Activated CD4-positive, alpha-beta memory T cell treated with anti-CD3 and anti-CD28 coated beads for 36 hours (primary cell): Measurements from ENCODE around the gene DPY19L2. TPM values are rescaled to one million over a fixed set of nuclear protein-coding genes. Genes with fewer than 3 reads are reported as not detected.
"Not testable (repeated sequence)": the region's sequence is repeated elsewhere in the genome, so short reads cannot be mapped to it uniquely, and the experiment has no call there.

Experiments
- CTCF ChIA-PET: fragments of 350-600 bp; sonication (Branson Sonifier 250); formaldehyde crosslinking; loops from one replicate; lab custom pipeline; 2021; ENCODE audit warnings: antibody characterized with exemption, inconsistent platforms; lab: Charles Lee
- POLR2A ChIA-PET: fragments of 350-600 bp; sonication (Branson Sonifier 250); formaldehyde crosslinking; loops from one replicate; lab custom pipeline; 2021; ENCODE audit warnings: antibody characterized with exemption; lab: Charles Lee
- DNase-seq: peaks from one replicate; pipeline ENCODE4 v3.0.0-alpha.2; 2020
- H3K27ac Mint-ChIP-seq: one replicate; pipeline ENCODE4 v1.8.0; 2021; ENCODE audit warnings: mixed read lengths
- H3K27me3 Mint-ChIP-seq: one replicate; pipeline ENCODE4 v1.8.0; 2021; ENCODE audit warnings: mixed read lengths
- H3K36me3 Mint-ChIP-seq: one replicate; pipeline ENCODE4 v1.8.0; 2021; ENCODE audit warnings: mixed read lengths
- H3K4me1 Mint-ChIP-seq: one replicate; pipeline ENCODE4 v1.8.0; 2021; ENCODE audit warnings: low read depth, mixed read lengths
- H3K4me3 Mint-ChIP-seq: one replicate; pipeline ENCODE4 v1.8.0; 2021; ENCODE audit warnings: mild to moderate bottlenecking, mixed read lengths
- H3K9me3 Mint-ChIP-seq: one replicate; pipeline ENCODE4 v1.8.0; 2021; ENCODE audit warnings: mixed read lengths
- intact Hi-C: fragments of 100-400 bp; cut with micrococcal nuclease; formaldehyde crosslinking; loops from one replicate; pipeline ENCODE4 v1.15.1; 2023
- total RNA-seq, 2 experiments: library from RNA; stranded (reverse); gene quantifications; one replicate each; pipeline ENCODE4 v1.2.3, GENCODE V29; 2021

The DPY19L2 gene
- total RNA-seq = under 1 TPM; 0.34 to 0.67 TPM

- ChIA-PET POLR2A (no interaction called here), CTCF (interaction anchor here (0.6 kb wide), 1 partner anchor 588 kb away, joined by 4 read pairs; no protein-coding TSS in a partner anchor)
- H3K27me3 Mint-ChIP-seq = peaks cover 32% of the 10 kb centered on the region
- peak; percentile 53 for DNase-seq
- peaks cover 12% of the 10 kb centered on the region for H3K4me1 Mint-ChIP-seq
- intact Hi-C loops = no loop called here
- no peak within 1 kb of the TSS for H3K27ac Mint-ChIP-seq
- no peaks in the 10 kb centered on the region for H3K36me3 Mint-ChIP-seq
- H3K4me3 Mint-ChIP-seq = peak within 1 kb of the TSS; percentile 73
- H3K9me3 Mint-ChIP-seq = no peaks in the 10 kb centered on the region
These were observed at the start of gene DPY19L2 for GRCh38 chr12:63668028-63668799. Gene DPY19L2 (minus strand): TSS chr12:63668493. CDS start chr12:63668393, 100 bp downstream.

DNA sequence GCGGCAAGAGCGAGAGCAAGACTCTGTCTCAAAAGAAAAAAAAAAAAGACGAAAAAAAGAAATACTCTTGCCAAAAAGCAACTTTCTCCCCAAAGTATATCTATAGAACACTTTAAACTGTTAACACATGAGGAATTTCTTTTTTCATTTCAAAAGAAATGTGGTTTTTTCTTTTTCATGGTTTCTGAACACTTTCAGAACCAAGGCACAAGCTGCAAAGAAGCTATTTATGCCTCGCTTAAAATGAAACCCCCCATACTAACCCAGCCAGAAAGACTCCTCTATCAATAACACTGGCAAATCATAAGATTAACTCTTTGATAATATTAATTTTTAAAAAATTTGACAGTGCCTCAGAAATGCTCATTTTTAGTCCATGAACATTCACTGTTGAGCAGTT lies 48.6 kb upstream of the DPY19L2 start:
- H3K27me3 Mint-ChIP-seq, intact Hi-C loops, H3K27ac Mint-ChIP-seq, H3K4me3 Mint-ChIP-seq, DNase-seq, POLR2A ChIA-PET, H3K36me3 Mint-ChIP-seq, H3K9me3 Mint-ChIP-seq: not testable (repeated sequence)
- peaks cover 13% of the 10 kb centered on the region for H3K4me1 Mint-ChIP-seq
- CTCF ChIA-PET = interaction anchor here (0.6 kb wide), 1 partner anchor 47 kb away, joined by 3 read pairs; no protein-coding TSS in a partner anchor

GRCh38 chr12:63715107-63715625 lies 46.9 kb upstream of the DPY19L2 start:
- H3K27ac Mint-ChIP-seq, intact Hi-C loops, DNase-seq, POLR2A ChIA-PET, H3K9me3 Mint-ChIP-seq, H3K4me3 Mint-ChIP-seq, H3K27me3 Mint-ChIP-seq, CTCF ChIA-PET, H3K36me3 Mint-ChIP-seq: not testable (repeated sequence)
- H3K4me1 Mint-ChIP-seq = peaks cover 15% of the 10 kb centered on the region

DNA sequence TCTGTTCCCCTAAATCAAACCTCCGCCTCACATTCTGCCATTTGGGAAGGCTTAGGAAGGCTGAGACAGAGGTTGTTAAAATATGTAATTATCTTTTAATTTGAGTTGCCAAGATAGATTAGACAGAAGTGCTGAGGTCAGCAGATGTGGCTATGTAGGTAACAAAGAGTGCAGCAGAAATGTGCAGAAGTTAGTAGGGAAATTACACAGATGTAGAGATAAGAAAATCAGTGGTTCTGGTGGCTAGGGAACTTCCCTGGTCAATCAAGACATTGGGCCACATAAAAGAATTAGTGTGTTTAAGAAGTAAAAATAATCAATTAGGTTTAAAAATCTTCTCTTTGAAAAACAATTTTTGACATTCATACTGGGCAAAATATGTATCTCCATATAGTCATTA lies 46.1 kb upstream of the DPY19L2 start:
- DNase-seq, CTCF ChIA-PET, H3K36me3 Mint-ChIP-seq, H3K4me3 Mint-ChIP-seq, intact Hi-C loops, POLR2A ChIA-PET, H3K9me3 Mint-ChIP-seq, H3K27ac Mint-ChIP-seq, H3K27me3 Mint-ChIP-seq: not testable (repeated sequence)
- H3K4me1 Mint-ChIP-seq = peaks cover 15% of the 10 kb centered on the region

DNA sequence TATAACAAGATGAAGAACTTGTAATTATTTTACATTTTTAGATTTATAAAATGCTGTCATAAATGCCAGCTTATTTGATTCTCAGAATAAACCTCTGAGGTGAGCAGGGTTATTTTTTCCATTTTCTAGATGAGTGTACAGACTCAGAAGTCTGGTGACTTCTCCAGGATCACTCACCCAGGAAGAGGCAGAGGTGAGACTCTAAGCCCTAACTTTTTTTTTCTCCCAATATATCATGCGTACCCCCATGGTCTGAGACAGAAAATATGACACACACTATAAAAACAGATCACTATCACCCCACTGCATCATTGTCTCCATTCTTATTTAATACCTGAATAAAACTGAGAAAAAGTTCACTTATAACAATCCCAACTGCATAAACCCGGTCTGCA lies 45.4 kb upstream of the DPY19L2 start:
- H3K36me3 Mint-ChIP-seq, intact Hi-C loops, DNase-seq, CTCF ChIA-PET, H3K9me3 Mint-ChIP-seq, H3K27me3 Mint-ChIP-seq, POLR2A ChIA-PET, H3K4me3 Mint-ChIP-seq, H3K27ac Mint-ChIP-seq: not testable (repeated sequence)
- peaks cover 15% of the 10 kb centered on the region for H3K4me1 Mint-ChIP-seq

GRCh38 chr12:63712979-63713680 lies 44.8 kb upstream of the DPY19L2 start:
- H3K9me3 Mint-ChIP-seq, CTCF ChIA-PET, H3K36me3 Mint-ChIP-seq, intact Hi-C loops, DNase-seq, POLR2A ChIA-PET, H3K27me3 Mint-ChIP-seq, H3K4me3 Mint-ChIP-seq, H3K27ac Mint-ChIP-seq: not testable (repeated sequence)
- peaks cover 15% of the 10 kb centered on the region for H3K4me1 Mint-ChIP-seq

DNA sequence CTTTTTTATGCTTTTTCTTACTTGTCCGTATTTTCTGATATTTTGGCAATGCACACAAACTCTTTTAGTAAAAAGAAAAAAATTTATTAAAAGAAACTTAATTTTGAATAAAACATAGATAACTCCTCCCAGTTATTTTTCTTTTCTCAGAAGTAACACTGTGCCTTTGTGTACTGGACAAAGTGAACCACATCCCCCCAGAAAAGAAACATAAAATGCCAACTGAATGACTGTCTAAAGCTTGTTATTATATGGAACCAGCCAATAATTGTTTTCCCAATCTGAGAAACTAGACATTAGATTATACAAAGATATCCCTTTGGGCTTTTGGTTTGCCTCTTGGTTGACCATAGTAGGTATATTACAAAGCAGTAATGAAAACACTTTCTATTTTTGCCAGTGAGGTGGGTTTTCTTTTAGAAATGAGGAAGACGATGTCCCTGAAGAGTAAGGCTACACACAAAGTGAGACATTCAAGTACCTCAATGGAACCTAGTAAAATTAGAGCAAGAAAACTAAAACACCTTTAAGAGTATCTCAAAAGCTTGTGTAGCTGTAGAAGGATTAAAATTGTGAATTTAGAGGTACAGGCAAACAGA lies 44.2 kb upstream of the DPY19L2 start:
- POLR2A ChIA-PET, H3K4me3 Mint-ChIP-seq, DNase-seq, H3K27me3 Mint-ChIP-seq, CTCF ChIA-PET, H3K9me3 Mint-ChIP-seq, H3K36me3 Mint-ChIP-seq, intact Hi-C loops, H3K27ac Mint-ChIP-seq: not testable (repeated sequence)
- peaks cover 15% of the 10 kb centered on the region for H3K4me1 Mint-ChIP-seq

DNA sequence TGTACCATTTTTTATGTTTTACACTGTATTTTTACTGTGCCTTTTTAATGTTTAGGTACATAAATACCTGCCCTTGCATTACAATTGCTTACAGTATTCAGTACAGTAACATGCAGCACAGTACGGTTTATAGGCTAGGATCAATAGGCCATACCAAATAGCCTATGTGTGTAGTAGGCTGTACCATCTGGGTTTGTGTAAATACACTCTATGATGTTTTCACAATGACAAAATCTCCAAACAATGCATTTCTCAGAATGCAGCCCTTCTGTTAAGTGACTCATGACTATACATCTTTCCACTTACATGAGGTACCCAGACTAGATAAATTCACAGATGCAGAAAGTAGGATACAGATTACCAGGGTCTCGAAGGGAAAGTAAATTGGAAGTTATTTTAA lies 43.0 kb upstream of the DPY19L2 start:
- POLR2A ChIA-PET, DNase-seq, H3K36me3 Mint-ChIP-seq, CTCF ChIA-PET, H3K4me3 Mint-ChIP-seq, H3K27ac Mint-ChIP-seq, H3K9me3 Mint-ChIP-seq, intact Hi-C loops, H3K27me3 Mint-ChIP-seq: not testable (repeated sequence)
- H3K4me1 Mint-ChIP-seq = peaks cover 15% of the 10 kb centered on the region

DNA sequence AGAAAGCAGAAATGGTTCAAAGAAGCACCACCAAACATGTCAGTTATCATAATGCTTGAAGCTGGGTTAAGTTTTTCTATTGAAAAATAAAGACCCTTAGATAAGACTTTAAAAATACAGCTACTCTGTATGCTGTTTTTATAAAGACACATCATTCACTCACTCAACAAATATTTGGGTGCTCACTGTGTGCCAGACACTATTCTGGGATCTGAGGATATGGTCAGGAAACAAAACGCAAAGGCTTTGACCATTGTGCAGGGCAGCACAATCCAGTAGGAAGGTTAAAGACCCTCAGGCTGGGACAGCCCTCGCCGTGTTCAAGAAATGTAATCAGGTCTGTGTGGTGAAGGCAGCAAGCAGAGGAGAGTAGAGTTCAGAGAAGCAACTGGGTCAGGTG lies 38.0 kb upstream of the DPY19L2 start:
- ChIA-PET CTCF (no interaction called here), POLR2A (no interaction called here)
- H3K4me3 Mint-ChIP-seq = no peak overlapping the region
- no peaks in the 10 kb centered on the region for H3K36me3 Mint-ChIP-seq
- H3K27ac Mint-ChIP-seq = no peak overlapping the region
- H3K9me3 Mint-ChIP-seq = no peaks in the 10 kb centered on the region
- H3K27me3 Mint-ChIP-seq = peaks cover 4% of the 10 kb centered on the region
- no peaks in the 10 kb centered on the region for H3K4me1 Mint-ChIP-seq
- no peak for DNase-seq
- intact Hi-C loops = no loop called here

DNA sequence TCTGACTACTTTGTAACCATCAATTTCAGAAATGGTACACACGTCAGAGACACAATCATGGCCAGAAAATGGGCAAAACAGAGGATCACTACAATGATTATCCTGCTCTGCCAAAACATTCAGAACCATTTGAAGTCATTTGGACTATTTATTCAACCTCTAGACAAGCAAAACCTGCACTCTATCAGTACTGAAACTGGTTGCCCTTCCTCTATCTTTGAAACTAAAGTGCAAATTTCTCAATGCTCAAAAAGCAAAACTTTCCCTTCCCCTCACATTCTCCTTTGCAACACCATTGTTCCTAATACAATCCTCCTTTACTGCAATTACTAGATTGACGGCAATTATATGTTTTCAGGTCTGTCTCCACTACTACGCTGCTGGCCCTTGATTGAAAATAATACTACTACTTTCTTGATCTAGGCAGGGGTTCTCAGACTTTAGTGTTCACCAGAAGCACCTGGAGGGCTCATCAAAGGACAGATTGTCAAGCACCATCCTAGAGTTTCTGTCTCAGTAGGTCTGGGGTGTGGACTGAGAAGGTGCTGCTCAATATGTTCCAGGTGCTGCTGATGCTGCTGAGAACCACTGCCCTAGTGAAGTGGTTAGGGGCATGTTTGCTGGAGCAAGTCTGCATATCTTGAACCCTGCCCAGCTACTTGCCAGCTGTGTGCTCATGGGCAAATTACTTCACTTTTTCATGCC lies 31.5 kb upstream of the DPY19L2 start:
- H3K9me3 Mint-ChIP-seq, POLR2A ChIA-PET, CTCF ChIA-PET, H3K27ac Mint-ChIP-seq, intact Hi-C loops, H3K27me3 Mint-ChIP-seq, H3K4me3 Mint-ChIP-seq, DNase-seq, H3K36me3 Mint-ChIP-seq, H3K4me1 Mint-ChIP-seq: not testable (repeated sequence)

DNA sequence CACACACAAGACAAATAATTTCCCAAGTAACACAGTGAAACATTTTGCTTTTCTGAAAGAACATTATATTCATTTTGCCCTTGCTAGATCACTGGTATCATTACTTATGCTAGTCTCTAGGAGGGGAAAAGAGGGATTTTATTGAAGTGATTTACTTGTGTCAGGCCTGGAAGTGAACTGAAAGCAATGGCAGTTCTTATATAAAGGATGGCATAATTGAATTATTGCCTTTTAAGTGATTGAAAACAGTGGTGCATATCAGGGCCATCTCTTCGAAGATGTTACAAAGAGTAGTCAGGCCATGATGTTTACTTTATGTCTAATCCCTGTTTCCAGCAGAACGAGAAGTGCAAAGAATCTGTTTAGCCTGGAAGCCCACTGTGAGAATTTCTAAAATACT lies 30.7 kb upstream of the DPY19L2 start:
- H3K4me1 Mint-ChIP-seq, POLR2A ChIA-PET, H3K4me3 Mint-ChIP-seq, CTCF ChIA-PET, H3K27ac Mint-ChIP-seq, H3K27me3 Mint-ChIP-seq, DNase-seq, H3K9me3 Mint-ChIP-seq, intact Hi-C loops, H3K36me3 Mint-ChIP-seq: not testable (repeated sequence)

- intact Hi-C loops, POLR2A ChIA-PET, CTCF ChIA-PET, H3K4me3 Mint-ChIP-seq, H3K27me3 Mint-ChIP-seq, H3K4me1 Mint-ChIP-seq, H3K9me3 Mint-ChIP-seq, H3K36me3 Mint-ChIP-seq, H3K27ac Mint-ChIP-seq, DNase-seq: not testable (repeated sequence)
These were observed 22.5 kb upstream of the DPY19L2 start for GRCh38 chr12:63690837-63691236.
